CD4-positive, alpha-beta T cell treated with Interleukin-17A for 1 hour (primary cell): Measurements from ENCODE around the gene ATP13A3.

Source experiments
- DNase-seq: peaks from one replicate; pipeline ENCODE4 v3.0.0-alpha.2; 2020

ATP13A3 gene

DNA sequence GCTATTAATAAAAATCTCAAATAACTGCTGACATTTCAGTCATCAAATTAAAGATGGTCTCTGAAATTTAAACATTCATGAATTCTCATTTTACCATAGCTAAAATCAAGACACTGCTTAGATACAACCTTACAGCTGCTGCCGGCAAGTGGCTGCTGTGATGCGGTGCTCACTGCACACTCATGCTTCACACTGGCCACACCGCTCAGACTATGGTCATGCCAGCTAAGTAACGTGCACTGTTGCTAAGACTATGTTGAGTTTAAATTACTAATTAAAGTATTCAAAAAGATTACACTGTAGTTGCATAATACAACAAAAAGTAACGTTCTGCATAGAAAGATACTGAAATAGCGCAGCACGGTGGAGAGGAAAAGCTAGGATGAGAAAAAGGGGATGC is 12.1 kb downstream of the ATP13A3 start:
- no peak for DNase-seq

GRCh38 chr3:194472290-194472920 is 14.4 kb downstream of the ATP13A3 start:
- peak; percentile 73 for DNase-seq

DNA sequence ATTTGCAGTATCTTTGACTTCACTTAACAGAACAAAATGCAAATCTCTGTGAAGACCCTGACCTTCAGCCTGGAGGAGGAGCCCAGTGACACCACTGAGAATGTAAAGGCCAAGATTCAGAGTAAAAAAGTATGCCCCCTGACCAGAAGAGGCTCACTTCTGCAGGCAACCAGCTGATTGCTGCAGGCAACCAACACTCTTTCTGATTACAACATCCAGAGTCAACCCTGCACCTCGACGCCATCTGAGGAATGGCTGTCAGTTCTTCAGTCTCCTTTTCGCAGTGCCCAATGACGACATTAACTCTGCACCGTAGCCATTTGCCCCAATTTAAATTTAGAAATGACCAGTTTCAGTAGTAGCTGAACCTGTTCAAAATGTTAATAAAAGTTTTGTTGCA is 14.9 kb downstream of the ATP13A3 start:
- no peak for DNase-seq

DNA sequence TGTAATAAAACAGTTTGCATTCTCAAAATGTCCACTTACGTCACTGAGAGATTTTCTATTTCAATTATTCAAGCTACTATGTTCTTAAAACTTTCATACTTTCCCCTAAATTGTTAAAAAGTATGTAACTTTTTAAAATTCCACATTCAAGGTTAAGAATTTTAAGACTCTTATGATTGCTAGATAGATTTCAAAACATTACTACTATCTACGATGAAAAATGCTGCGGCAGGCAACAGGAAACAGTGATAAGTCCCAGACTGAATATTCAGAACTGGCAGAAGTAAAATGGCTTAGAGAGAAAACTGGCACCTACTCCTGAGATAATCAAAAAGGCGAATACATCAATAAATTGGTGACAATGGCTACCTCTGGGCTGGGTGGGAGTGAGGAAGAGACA is 16.2 kb downstream of the ATP13A3 start:
- no peak for DNase-seq

DNA sequence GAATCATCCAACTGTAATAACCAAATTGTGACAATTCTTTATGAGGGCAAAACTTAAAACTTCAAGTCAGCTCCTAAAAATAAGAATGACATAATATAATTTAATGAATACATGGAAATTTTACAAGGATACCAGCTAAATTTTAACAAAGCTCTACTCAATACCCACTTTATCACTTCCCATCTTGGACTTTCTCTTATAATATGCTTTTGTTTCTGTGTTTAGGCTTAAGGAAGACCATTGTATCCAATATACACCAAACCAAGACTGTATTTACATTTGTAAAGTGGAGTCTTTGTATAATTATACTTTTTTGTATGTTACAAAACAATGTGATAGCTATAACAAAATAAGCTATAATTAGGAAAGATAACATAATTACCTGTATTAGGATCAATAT is 16.8 kb downstream of the ATP13A3 start:
- no peak for DNase-seq

- DNase-seq: no peak
Observed at GRCh38 chr3:194468086-194468485, 18.7 kb downstream of the ATP13A3 start.

DNA sequence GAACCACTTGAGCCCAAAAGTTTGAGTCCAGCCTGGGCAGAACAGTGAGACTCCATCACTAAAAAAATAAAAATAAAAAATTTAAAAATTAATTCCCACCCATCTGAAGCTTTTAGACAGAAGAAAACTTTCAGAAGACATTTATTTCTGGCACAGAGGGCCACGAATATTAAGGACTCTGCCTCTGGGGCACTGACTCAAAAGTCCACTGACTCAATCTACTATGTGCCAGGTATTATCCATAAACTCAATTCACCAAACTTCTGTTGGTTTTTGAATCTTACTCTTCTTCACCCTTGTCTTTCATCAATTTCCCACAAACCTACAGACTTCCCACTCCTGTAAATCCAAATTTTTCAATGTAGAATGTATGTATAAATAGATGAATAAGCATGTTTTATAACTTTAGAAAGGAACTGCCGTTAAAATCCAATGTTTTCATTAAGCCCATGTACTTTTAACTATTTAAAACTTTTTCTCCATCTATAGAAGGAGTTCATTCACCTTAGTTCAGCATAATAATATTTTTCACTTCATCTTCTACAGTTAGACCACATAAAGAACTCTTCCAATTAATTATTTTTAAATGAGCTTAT is 19.9 kb downstream of the ATP13A3 start:
- no peak for DNase-seq

DNA sequence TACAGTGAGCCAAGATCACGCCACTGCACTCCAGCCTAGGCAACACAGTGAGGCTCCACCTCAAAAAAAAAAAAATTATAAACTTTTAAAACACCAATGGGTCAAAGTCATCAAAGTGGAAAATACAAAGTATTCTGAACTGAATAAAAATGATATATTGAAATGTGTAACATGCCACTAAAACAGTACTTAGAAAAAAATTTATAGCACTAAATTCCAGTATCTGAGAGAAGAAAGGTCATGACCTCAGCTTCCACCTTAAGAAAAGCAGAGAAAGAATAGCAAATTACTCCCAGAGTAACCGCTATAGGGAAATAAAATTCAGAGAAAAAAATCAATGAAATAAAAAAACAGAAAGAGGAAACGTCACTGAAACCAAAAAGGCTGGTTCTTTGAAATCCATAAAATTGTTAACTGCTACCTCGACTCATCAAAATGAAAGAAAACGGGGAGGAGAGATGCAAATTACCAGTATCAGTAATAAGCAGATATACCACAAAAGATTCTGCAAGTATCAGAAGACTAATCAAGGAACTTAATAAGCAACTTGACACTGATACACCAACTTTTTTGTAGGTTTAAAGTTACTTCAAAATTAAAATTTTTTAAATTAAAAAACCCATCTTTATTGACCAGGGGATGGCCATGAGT is 20.8 kb downstream of the ATP13A3 start:
- DNase-seq: no peak

DNA sequence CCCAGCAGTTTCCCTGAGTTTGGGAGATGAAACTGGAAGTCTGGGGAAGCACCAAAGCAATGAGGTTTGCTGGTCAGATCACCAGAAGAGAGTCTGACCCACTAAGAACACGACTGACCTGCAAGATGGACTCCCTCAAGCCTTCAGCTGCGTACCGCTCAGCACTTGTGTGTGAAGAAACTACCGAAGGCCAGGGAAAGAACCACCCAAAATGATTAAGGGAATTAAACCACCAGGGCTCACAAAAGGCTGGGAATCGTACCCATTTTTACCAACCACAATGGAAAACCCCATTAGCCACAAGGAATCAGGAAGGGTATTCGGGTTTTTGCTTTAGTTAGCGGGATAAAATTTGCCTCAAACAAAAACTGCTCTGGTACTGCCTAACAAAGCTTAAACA is 21.6 kb downstream of the ATP13A3 start:
- no peak for DNase-seq

DNA sequence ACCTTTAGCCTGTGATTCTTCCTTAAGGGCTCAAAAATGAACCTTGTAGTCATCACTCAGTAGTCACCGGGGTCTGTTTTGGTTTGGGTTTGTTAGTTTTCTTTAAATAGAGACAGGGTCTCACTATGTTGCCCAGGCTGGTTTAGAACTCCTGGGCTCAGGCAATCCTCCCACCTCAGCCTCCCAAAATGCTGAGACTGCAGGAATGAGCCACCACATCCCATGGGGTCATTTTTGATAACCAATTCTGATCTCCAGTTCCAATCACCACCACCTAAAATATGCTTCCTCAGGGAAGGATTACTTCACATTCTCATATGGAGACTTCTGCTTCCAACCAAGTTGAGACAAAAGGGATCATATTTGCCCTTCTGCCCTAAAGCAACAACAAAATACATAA is 22.1 kb downstream of the ATP13A3 start:
- DNase-seq: no peak

- DNase-seq: no peak
Observed at GRCh38 chr3:194462936-194463335, 23.9 kb downstream of the ATP13A3 start.

DNA sequence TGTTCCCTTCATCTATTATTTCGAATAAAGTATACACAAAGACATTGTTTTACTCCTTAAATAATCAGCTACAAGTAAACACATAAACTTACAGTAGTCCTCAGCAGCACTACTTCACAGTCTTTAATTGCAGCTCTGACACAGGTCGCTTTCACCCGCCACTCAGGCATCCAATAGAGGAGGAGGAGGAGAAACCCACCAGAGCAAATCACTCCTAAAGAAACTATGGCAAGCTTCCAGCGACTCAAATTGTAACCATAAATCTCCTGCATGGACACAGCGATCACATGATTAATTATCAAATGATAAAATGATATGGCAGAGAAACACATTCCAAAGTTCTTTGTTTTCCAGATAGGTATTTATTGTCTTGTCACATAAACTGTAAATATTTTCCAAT is 26.2 kb downstream of the ATP13A3 start:
- no peak for DNase-seq

DNA sequence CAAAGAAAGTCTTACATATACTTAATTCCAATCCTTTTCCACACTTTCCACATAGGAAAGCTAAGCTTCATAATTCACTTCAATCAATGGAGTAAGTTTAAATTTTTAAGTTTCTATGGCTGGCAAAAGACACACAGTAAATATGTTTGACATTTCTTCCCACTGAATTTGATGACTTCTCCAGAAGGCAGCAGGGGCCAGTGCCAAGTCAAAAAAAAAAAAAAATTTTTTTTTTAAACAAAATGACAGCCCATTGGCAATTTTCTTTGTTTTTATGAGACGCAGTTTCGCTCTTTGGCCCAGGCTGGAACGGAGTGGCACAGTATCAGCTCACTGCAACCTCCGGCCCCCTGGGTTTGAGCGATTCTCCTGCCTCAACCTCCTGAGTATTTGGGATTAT is 28.7 kb downstream of the ATP13A3 start:
- no peak for DNase-seq

DNA sequence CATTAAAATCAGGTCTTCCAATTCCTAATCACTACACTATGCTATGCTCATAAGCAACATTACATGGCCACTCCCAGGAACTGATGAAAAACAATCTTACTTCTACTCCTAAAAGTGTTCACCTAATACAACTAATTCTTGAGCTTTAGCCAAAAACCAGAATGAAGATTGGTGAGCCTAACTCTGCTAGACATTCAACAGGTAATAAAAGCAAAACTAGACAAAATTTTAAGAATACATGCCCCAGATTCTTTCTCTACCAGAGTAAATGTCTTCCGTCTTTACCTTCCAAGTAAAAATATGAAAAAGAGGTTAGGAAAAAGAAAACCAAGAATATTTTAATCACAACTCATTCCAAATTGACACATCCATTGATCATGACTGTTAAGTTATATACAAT is 31.3 kb downstream of the ATP13A3 start:
- DNase-seq: no peak

DNA sequence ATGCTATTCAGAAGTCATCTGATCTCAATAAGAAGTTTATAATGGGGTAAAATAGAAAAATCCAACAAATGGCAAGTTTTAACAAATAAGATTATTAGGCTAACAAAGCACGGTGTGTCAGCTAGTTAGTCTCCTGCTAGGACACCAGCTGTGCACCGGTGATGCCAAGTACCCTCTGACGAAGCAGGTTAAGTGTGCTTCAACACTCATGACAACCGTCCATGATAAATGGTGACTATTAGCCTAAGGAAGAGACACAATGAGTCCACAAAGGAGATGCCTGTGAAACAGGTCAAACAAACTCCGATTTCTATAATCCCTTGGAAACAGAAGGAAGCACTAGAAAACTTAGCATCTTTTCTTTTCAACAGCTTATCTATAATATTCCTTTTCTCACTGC is 36.5 kb downstream of the ATP13A3 start:
- DNase-seq: no peak

- DNase-seq: no peak
Observed at GRCh38 chr3:194449913-194450312, 36.9 kb downstream of the ATP13A3 start.

DNA sequence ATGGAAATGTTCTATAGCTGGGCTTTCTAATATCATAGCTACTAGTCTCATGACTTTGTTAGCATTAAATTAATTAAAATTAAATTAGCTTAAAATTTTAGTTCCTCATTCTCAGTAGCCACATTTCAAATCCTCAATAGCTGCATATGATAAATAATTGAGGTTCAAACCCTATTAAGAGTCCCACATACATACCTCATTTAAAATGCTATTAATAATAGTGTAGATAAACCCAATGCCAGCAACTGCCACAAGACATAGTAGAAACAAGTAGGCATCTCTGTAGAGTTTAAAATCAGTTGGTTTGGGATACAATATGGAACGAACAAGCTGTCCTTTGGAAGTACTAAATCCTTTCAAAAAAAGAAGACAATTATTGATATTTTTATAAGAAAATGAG is 39.1 kb downstream of the ATP13A3 start:
- no peak for DNase-seq

GRCh38 chr3:194447161-194447560 is 39.6 kb downstream of the ATP13A3 start:
- DNase-seq: peak; percentile 16

DNA sequence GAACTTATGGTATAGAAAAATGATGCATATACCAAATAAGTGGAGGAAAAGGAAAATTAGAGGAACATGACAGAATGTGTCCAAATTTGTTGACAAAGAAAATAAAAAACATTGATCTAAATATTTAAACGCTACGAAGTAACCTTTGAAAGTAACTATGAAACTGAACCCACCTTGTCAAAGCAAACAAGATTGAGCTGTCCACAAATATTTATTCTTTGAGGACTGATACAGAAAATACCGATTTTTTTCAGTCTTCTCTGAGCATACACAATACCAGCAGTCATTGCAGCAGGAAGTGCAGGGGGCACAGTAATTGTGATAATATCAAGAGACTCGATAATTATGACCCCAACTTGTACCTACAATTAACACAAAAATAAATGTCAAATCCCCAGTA is 40.0 kb downstream of the ATP13A3 start:
- no peak for DNase-seq

DNA sequence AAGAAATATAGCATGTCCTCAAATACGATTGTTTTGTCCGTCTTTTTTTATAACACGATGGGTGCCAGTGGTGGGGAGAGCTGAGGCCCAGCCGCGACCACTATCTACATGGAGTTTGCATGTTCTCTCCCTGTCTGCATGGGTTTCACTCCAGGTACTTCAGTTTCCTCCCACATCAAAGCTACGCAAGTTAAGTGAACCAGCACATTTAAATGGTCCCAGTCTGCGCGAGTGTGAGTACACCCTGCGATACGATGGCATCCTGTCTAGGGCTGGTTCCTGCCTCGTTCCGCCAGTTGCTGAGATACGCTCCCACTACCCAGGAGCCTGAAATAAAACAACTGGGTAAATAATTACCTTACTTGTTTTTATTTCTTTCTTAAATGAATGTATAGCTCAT is 40.6 kb downstream of the ATP13A3 start:
- no peak for DNase-seq

DNA sequence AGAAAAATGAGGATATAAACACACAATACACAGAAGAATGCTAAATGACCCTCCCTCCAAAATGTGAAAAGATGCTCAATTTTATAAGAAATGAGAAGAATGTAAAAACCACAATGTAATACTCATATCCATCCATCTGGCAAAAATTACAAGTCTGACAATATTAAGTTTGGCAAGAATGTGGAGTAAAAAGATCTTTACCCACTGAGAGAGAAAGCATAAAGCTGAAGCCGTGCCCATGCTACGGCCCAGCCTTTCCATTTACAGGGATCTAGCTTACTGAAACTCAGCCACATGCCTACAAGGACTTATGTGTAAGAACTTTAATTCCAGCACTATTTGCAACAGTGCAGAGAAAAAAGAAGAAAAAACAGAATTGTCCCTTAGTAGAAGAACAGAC is 42.9 kb downstream of the ATP13A3 start:
- no peak for DNase-seq

- no peak for DNase-seq
Observed at GRCh38 chr3:194440756-194441155, 46.0 kb downstream of the ATP13A3 start.

- DNase-seq: no peak
Observed at GRCh38 chr3:194439881-194440550, 46.8 kb downstream of the ATP13A3 start.

DNA sequence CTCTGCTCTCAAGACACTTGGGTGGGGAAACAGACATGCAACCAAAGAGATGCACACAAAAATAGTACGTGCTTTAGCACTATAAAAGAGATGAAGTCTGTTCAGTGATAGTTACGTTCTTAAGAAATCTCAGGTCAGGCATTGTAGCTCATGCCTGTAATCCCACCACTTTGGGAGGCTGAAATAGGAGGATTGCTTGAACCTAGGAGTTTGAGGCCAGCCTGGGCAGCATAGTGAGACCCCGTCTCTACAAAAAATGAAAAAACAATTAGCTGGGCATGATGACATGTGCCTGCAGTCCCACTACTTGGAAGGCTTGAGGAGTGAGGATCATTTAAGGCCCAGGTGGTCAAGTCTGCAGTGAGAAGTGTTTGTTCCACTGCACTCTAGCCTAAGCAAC is 52.3 kb downstream of the ATP13A3 start:
- no peak for DNase-seq
